Raji (cell line): ENCODE results near the gene CASP14.

ENCODE experiments used
- POLR2A ChIP-seq: IDR thresholded peaks from 2 replicates; pipeline ENCODE4 v1.6.1; 2011; ENCODE audit warnings: low read depth, low read length, control low read depth; ENCODE audit not compliant: insufficient read depth

CASP14 gene

GRCh38 chr19:15048885-15049541 lies at the start of gene CASP14:
Gene CASP14 (plus strand): TSS chr19:15049480. CDS start chr19:15052252, 2,772 bp downstream.
- TF ChIP-seq POLR2A = no peak

- TF ChIP-seq POLR2A = no peak
These were observed 41.0 kb upstream of the CASP14 start for GRCh38 chr19:15008308-15008707.

GRCh38 chr19:15010501-15011300 lies 38.6 kb upstream of the CASP14 start:
- TF ChIP-seq POLR2A = no peak

- TF ChIP-seq POLR2A = no peak
These were observed 34.7 kb upstream of the CASP14 start for GRCh38 chr19:15014579-15014978.

GRCh38 chr19:15015946-15016542 lies 33.2 kb upstream of the CASP14 start:
- no peak for TF ChIP-seq POLR2A

GRCh38 chr19:15021286-15022007 lies 27.8 kb upstream of the CASP14 start:
- TF ChIP-seq POLR2A = no peak

GRCh38 chr19:15022752-15023151 lies 26.5 kb upstream of the CASP14 start:
- no peak for TF ChIP-seq POLR2A

- no peak for TF ChIP-seq POLR2A
These were observed 24.1 kb upstream of the CASP14 start for GRCh38 chr19:15025217-15025616.

- no peak for TF ChIP-seq POLR2A
These were observed 20.8 kb upstream of the CASP14 start for GRCh38 chr19:15028490-15028889.

- no peak for TF ChIP-seq POLR2A
These were observed 17.6 kb upstream of the CASP14 start for GRCh38 chr19:15031675-15032074.

GRCh38 chr19:15035795-15036311 lies 13.4 kb upstream of the CASP14 start:
- TF ChIP-seq POLR2A = no peak

- no peak for TF ChIP-seq POLR2A
These were observed 11.7 kb upstream of the CASP14 start for GRCh38 chr19:15037586-15037985.

- no peak for TF ChIP-seq POLR2A
These were observed 11.0 kb upstream of the CASP14 start for GRCh38 chr19:15038294-15038693.

- no peak for TF ChIP-seq POLR2A
These were observed 7.3 kb upstream of the CASP14 start for GRCh38 chr19:15042003-15042402.

GRCh38 chr19:15042826-15043225 lies 6.5 kb upstream of the CASP14 start:
- TF ChIP-seq POLR2A = no peak

GRCh38 chr19:15045506-15045905 lies 3.8 kb upstream of the CASP14 start:
- TF ChIP-seq POLR2A = no peak

GRCh38 chr19:15047680-15048079 lies 1.6 kb upstream of the CASP14 start:
- no peak for TF ChIP-seq POLR2A
